Measurements from ENCODE around the gene DNAH11.
"Not testable (repeated sequence)": the region's sequence is repeated elsewhere in the genome, so short reads cannot be mapped to it uniquely, and the experiment has no call there.

The DNAH11 gene

DNA sequence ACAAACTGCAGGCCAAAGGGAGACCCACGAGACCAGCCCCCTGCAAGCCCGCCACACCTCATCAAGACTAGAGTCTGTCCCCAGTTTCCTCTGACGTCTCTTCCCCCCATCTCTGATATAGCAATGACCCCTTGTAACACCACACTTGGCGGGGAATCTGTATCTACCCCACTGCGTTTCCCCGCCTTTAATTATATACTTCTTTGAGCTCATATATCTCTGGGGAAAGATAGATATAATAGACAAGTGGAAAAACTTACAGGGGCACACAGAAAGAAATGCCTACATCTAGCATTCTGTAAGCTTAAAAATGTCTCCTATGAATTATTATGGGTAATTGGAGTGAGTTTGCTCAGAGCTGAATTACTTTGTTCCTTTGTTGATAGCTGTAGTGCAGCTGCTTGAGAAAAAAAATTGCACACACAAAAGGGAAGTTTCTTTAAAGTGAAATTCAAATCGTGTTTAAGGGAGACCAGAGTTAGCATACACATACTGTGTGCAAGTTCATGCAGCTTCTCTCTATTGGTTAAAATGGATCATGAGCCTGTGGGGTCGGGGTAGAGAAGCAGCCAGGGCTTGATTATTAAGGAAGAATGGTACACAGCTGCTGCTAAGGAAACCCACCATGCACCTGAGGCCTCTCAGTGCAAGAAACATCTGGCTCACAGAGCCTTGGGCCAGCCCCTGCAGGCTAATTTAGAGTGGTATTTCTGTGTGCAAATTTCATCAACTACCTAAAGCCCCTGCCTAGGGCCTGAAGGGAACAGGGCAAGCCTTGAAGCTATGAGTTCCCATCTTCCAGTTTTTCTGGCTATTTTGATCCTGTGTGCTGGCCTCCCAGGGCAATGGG is 370.3 kb downstream of the DNAH11 start:
- ATAC-seq (no peak), DNase-seq (no peak)
- H3K9me3 Mint-ChIP-seq: no peaks in the 10 kb centered on the region
- H3K27me3 Mint-ChIP-seq: no peaks in the 10 kb centered on the region
- no peaks in the 10 kb centered on the region for H3K4me1 Mint-ChIP-seq
- no peak overlapping the region for H3K4me3 Mint-ChIP-seq
- H3K27ac Mint-ChIP-seq: no peak overlapping the region

DNA sequence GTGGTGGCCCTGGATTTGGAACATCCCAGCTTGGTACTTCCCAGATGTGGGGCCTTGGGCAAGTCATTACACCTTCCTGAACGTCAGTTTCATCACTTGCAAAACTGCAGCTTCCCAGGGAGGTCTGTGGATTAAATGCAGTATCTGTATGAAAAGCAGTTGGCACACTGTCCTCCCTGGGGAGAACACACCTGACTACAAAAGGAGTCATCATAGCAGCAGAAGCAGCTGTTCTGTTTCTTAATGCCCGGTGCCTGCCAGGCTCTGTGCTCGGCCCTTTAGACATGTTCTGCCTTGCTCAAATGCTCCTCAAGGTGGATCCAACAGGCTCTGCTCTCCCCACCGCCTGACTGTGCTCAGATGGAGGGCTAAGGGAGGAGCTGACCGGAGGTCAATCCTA is 371.8 kb downstream of the DNAH11 start:
- ATAC-seq: no peak
- Mint-ChIP-seq H3K9me3 (no peaks in the 10 kb centered on the region), H3K4me3 (no peak overlapping the region), H3K27ac (peak overlapping the region in 1 of 2 donors; percentile 3), H3K27me3 (no peaks in the 10 kb centered on the region), H3K4me1 (peaks cover 5% of the 10 kb centered on the region)
- DNase-seq: no peak

DNA sequence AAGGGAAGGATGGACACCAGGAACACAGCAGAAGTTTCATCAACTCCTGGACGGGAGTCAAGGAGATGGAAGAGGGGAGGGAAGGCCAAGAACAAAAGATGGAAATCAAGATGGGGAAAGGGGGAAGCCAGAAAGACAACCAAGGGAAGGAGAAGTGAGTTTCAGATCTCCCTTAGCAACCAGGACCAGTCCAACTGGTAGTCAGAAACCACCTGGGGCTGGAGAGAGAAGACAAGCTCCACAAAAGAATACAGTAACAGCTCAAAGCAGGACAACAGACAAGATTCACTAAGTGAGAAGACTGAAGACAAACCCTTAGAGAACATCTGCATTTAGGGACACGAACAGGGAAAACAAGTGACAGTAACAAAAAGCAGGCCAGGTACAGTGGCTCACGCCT is 372.3 kb downstream of the DNAH11 start:
- H3K4me1 Mint-ChIP-seq: peaks cover 7% of the 10 kb centered on the region
- ATAC-seq (no peak), DNase-seq (no peak)
- peak overlapping the region in 1 of 2 donors; percentile 8 for H3K27ac Mint-ChIP-seq
- no peak overlapping the region for H3K4me3 Mint-ChIP-seq
- no peaks in the 10 kb centered on the region for H3K9me3 Mint-ChIP-seq
- no peaks in the 10 kb centered on the region for H3K27me3 Mint-ChIP-seq

GRCh38 chr7:21916176-21916575 is 373.3 kb downstream of the DNAH11 start:
- H3K4me1 Mint-ChIP-seq: peaks cover 7% of the 10 kb centered on the region
- H3K9me3 Mint-ChIP-seq: no peaks in the 10 kb centered on the region
- H3K27me3 Mint-ChIP-seq: no peaks in the 10 kb centered on the region
- no peak overlapping the region for H3K27ac Mint-ChIP-seq
- no peak overlapping the region for H3K4me3 Mint-ChIP-seq
- ATAC-seq: no peak
- no peak for DNase-seq

DNA sequence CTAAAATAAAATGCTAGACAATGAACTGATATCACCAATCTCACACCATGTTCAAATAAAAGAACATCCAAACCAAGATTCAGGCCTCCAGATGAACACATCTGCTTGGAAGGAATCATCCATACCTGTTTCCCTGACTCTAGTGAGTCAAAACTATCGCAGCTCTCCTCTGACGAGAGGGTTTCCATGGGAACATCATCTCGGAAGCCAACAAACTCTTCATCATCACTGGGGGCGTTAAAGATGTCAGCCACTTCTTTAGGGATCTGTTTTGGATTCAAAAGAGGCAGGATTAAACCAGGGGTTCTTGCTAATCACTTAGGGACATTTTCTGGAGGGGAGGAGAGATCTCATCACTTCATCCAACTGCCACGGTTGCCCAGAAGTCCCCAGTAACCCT is 373.8 kb downstream of the DNAH11 start:
- no peak for DNase-seq
- Mint-ChIP-seq H3K9me3 (no peaks in the 10 kb centered on the region), H3K4me3 (no peak overlapping the region), H3K27me3 (no peaks in the 10 kb centered on the region), H3K4me1 (peaks cover 7% of the 10 kb centered on the region), H3K27ac (no peak overlapping the region)
- ATAC-seq: no peak

GRCh38 chr7:21918216-21918615 is 375.4 kb downstream of the DNAH11 start:
- H3K9me3 Mint-ChIP-seq: no peaks in the 10 kb centered on the region
- peaks cover 7% of the 10 kb centered on the region for H3K4me1 Mint-ChIP-seq
- H3K4me3 Mint-ChIP-seq: no peak overlapping the region
- H3K27me3 Mint-ChIP-seq: no peaks in the 10 kb centered on the region
- ATAC-seq: no peak
- H3K27ac Mint-ChIP-seq: no peak overlapping the region
- no peak for DNase-seq

GRCh38 chr7:21920936-21921335 is 378.1 kb downstream of the DNAH11 start:
- Mint-ChIP-seq H3K9me3 (no peaks in the 10 kb centered on the region), H3K27ac (no peak overlapping the region), H3K4me3 (no peak overlapping the region), H3K27me3 (no peaks in the 10 kb centered on the region), H3K4me1 (peaks cover 7% of the 10 kb centered on the region)
- ATAC-seq: no peak
- no peak for DNase-seq

- Mint-ChIP-seq H3K27ac (no peak overlapping the region), H3K9me3 (peaks cover 0 to 5% of the 10 kb centered on the region in 2 donors), H3K4me3 (no peak overlapping the region), H3K4me1 (peaks cover 7% of the 10 kb centered on the region), H3K27me3 (no peaks in the 10 kb centered on the region)
- DNase-seq: no peak
- ATAC-seq: no peak
Observed at GRCh38 chr7:21922605-21923004, 379.8 kb downstream of the DNAH11 start.

- Mint-ChIP-seq H3K4me3 (no peak overlapping the region), H3K27me3 (no peaks in the 10 kb centered on the region), H3K9me3 (peaks cover 0 to 7% of the 10 kb centered on the region in 2 donors), H3K27ac (no peak overlapping the region), H3K4me1 (peaks cover 15% of the 10 kb centered on the region)
- DNase-seq (no peak), ATAC-seq (no peak)
Observed at GRCh38 chr7:21923658-21924057, 380.8 kb downstream of the DNAH11 start.

DNA sequence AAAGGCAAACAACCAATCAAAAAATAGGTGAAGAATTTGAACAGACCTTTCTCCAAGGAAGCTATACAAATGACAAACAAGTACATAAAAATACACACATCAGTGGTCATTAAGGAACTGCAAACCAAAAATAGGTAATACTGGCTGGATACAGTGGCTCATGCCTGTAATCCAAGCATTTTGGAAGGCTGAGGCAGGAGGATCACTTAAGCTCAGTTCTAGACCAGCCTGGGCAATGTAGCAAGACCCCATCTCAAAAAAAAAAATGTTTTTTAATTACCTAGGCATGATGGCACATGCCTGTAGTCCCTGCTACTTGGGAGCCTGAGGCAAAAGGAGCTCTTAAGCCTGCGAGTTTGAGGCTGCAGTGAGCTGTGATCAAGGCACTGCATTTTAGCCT is 383.6 kb downstream of the DNAH11 start:
- no peak overlapping the region for H3K27ac Mint-ChIP-seq
- peaks cover 23% of the 10 kb centered on the region for H3K4me1 Mint-ChIP-seq
- ATAC-seq (no peak), DNase-seq (no peak)
- H3K9me3 Mint-ChIP-seq: peaks cover 12 to 20% of the 10 kb centered on the region in 2 donors
- no peaks in the 10 kb centered on the region for H3K27me3 Mint-ChIP-seq
- no peak overlapping the region for H3K4me3 Mint-ChIP-seq

GRCh38 chr7:21927693-21928092 is 384.9 kb downstream of the DNAH11 start:
- Mint-ChIP-seq H3K27me3 (no peaks in the 10 kb centered on the region), H3K4me3 (no peak overlapping the region), H3K4me1 (peaks cover 23% of the 10 kb centered on the region), H3K27ac (no peak overlapping the region), H3K9me3 (peaks cover 12 to 20% of the 10 kb centered on the region in 2 donors)
- no peak for ATAC-seq
- no peak for DNase-seq

DNA sequence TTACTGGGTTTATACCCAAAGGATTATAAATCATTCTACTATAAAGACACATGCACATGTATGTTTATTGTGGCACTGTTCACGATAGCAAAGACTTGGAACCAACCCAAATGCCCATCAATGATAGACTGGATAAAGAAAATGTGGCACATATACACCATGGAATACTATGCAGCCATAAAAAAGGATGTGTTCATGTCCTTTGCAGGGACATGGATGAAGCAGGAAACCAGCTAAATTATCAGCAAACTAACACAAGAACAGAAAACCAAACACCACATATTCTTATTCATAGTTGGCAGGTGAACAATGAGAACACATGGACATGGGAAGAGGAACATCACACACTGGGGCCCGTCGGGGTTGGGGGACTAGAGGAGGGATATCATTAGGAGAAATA is 390.5 kb downstream of the DNAH11 start:
- peaks cover 19 to 24% of the 10 kb centered on the region in 2 donors for H3K9me3 Mint-ChIP-seq
- H3K4me1 Mint-ChIP-seq: peaks cover 50% of the 10 kb centered on the region
- not testable (repeated sequence) for DNase-seq, H3K4me3 Mint-ChIP-seq, H3K27ac Mint-ChIP-seq, ATAC-seq, H3K27me3 Mint-ChIP-seq

DNA sequence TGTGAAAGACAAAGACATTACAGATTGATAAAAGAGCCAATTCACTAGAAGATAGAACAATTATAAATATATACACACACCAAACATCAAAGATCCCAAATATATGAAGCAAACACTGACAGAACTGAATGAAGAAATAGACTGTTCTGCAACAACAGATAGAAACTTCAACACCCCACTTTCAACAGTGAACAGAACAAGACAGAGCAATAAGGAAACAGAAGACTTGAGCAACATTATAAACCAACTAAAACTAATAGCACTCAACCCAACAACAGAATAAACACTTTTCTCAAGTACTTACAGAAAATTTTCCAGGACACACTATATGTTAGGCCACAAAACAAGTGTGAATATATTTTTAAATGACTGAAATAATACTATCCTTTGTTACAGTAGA is 392.0 kb downstream of the DNAH11 start:
- Mint-ChIP-seq H3K9me3 (peaks cover 11 to 13% of the 10 kb centered on the region in 2 donors), H3K27me3 (no peaks in the 10 kb centered on the region), H3K4me3 (no peak overlapping the region), H3K4me1 (peaks cover 48% of the 10 kb centered on the region), H3K27ac (no peak overlapping the region)
- DNase-seq (no peak), ATAC-seq (no peak)

DNA sequence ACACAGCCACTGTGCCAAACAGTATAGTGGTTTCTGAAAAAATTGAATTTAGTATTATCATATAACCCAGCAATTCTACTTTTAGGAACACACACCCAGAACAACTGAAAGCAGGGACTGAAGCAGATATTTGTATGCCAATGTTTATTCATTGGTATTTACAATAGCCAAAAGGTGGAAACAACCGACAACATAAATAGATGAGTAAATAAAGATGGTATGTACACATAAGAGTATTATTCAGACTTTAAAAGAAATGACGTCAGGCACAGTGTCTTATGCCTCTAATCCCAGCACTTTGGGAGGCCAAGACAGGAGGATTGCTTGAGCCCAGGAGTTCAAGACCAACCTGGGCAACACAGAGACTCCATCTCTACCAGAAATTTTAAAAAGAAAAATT is 395.6 kb downstream of the DNAH11 start:
- H3K4me1 Mint-ChIP-seq: peaks cover 81% of the 10 kb centered on the region
- ATAC-seq (no peak), DNase-seq (no peak)
- H3K27me3 Mint-ChIP-seq: no peaks in the 10 kb centered on the region
- peak overlapping the region; percentile 61 to 79 for H3K4me3 Mint-ChIP-seq
- peak overlapping the region in 1 of 2 donors; percentile 98 for H3K27ac Mint-ChIP-seq
- H3K9me3 Mint-ChIP-seq: peaks cover 7 to 9% of the 10 kb centered on the region in 2 donors

DNA sequence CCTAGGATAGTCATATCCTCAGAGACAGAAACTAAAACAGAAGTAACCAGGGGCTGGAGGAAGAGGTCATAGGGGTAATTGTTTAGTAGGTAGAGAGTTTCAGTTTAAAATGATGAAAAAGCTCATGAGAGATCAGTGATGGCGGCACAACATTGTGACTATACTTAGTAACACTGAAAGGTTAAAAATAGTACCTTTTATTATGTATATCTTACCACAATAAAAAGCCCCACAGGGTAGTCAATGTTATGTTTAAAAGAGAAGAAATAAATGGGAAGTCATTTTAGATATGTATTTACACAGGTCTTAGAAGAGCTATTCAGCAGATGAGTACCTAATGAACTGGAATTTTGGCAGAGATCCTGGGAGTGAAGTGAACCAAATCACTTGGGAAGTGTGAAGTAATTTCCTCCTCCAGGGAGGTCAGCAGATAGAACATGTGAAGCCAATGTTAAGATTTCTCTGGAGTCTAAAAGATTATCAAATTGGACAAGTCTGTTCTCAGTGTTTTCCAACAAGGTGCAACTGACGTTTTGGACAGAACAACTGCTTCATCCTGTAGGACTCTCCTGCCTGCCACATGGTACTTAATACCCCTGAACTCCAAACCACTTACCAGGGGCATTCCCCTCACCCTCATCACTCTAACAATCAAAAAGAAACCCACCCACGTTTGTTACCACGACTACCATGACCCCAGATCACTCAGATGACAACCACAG is 396.5 kb downstream of the DNAH11 start:
- peak overlapping the region; percentile 61 to 79 for H3K4me3 Mint-ChIP-seq
- peaks cover 85% of the 10 kb centered on the region for H3K4me1 Mint-ChIP-seq
- H3K9me3 Mint-ChIP-seq: peaks cover 7 to 9% of the 10 kb centered on the region in 2 donors
- ATAC-seq (peak; percentile 90), DNase-seq (peak; percentile 74 to 83)
- peak overlapping the region; percentile 94 to 98 for H3K27ac Mint-ChIP-seq
- H3K27me3 Mint-ChIP-seq: no peaks in the 10 kb centered on the region

- DNase-seq (no peak), ATAC-seq (no peak)
- Mint-ChIP-seq H3K27ac (peak overlapping the region; percentile 94 to 98), H3K4me3 (peak overlapping the region; percentile 61 to 79), H3K27me3 (no peaks in the 10 kb centered on the region), H3K4me1 (peaks cover 84% of the 10 kb centered on the region), H3K9me3 (peaks cover 7 to 9% of the 10 kb centered on the region in 2 donors)
Observed at GRCh38 chr7:21939858-21940372, 397.1 kb downstream of the DNAH11 start.
